AG04450 (cell line): ENCODE measurements around the gene OLFML1. TPM values are rescaled to one million over a fixed set of nuclear protein-coding genes. Genes with fewer than 3 reads are reported as not detected.

Experiments used
- CTCF ChIA-PET: fragments of 300-600, 350-600 bp; formaldehyde crosslinking; extraction: SDS; loops from one replicate; lab custom pipeline; 2022; ENCODE audit warnings: antibody characterized with exemption, inconsistent platforms; lab: Charles Lee
- POLR2A ChIA-PET: fragments of 350-600 bp; formaldehyde crosslinking; extraction: SDS; loops from one replicate; lab custom pipeline; 2021; ENCODE audit warnings: antibody characterized with exemption, inconsistent platforms; lab: Yijun Ruan, JAX
- DNase-seq: peaks from one replicate; pipeline ENCODE4 v3.0.0-alpha.2; 2011; ENCODE audit warnings: low read depth, low spot score
- H3K27ac ChIP-seq: one replicate; pipeline ENCODE4 v1.5.1; 2012; ENCODE audit warnings: low read depth, low read length, control low read depth
- H3K27me3 ChIP-seq: one replicate; pipeline ENCODE4 v1.6.0; 2012; ENCODE audit warnings: low read length; ENCODE audit not compliant: control insufficient read depth, insufficient read depth
- H3K4me3 ChIP-seq: 2 replicates; pipeline ENCODE4 v1.5.1; 2011; ENCODE audit warnings: mild to moderate bottlenecking, low read depth, low read length, control low read depth
- H3K9me3 ChIP-seq: 2 replicates; pipeline ENCODE4 v1.5.1; 2012; ENCODE audit warnings: low read length; ENCODE audit not compliant: control insufficient read depth, insufficient read depth
- polyA plus RNA-seq: library from polyadenylated mRNA; depleted of rRNA; stranded (reverse); fragments of >200 nt; gene quantifications from 2 replicates; pipeline ENCODE4 v1.2.3, GENCODE V29; 2011
- TF ChIP-seq, protein P1 (sequence below): IDR thresholded peaks from 2 replicates; pipeline ENCODE4 v1.5.1; 2011; ENCODE audit warnings: low read depth, low read length, control low read depth, inconsistent platforms

The OLFML1 gene
- polyA plus RNA-seq, 1 experiment: 0.21 TPM

DNA sequence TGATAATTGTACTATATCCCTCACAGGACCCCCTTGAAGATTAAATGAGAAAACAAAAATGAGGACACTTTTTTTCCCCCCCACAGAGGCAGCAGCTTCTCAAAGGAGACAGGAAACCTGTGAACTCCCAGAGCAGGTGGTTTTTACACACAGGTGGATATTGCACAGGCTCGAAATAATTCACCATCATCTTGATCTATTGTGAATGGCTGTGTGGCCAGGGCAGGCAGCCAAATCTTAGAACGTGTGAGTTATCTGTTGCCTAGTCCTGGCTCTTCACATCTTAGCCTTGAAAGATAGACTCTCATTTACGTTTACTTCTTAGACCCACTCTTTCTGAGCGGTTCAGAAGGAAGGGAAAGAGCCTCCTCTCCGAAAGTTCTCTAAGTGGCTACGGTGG, 52.0 kb downstream of the OLFML1 start:
- H3K27ac ChIP-seq: no peak overlapping the region

DNA sequence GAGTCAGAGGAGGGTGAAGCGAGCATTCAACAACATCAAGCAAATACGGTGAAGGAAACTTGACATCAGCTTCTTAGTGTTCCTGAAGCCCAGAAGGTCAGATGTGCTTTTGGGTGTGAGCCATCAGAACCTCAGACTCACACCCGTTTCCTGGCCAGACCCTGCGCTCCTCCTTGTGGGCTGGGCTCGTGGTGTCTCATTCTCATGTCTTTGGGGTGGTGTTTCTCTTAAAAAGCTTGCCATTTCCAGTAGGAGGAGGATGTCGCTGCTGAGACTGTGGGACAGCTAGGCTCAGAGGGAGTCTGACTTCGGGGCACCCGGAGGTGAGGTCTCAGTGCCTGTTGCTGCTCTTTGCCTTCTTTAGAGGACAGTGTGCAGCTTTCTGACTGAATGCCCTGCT, 52.7 kb downstream of the OLFML1 start:
- DNase-seq: no peak
- TF ChIP-seq, protein P1, sequence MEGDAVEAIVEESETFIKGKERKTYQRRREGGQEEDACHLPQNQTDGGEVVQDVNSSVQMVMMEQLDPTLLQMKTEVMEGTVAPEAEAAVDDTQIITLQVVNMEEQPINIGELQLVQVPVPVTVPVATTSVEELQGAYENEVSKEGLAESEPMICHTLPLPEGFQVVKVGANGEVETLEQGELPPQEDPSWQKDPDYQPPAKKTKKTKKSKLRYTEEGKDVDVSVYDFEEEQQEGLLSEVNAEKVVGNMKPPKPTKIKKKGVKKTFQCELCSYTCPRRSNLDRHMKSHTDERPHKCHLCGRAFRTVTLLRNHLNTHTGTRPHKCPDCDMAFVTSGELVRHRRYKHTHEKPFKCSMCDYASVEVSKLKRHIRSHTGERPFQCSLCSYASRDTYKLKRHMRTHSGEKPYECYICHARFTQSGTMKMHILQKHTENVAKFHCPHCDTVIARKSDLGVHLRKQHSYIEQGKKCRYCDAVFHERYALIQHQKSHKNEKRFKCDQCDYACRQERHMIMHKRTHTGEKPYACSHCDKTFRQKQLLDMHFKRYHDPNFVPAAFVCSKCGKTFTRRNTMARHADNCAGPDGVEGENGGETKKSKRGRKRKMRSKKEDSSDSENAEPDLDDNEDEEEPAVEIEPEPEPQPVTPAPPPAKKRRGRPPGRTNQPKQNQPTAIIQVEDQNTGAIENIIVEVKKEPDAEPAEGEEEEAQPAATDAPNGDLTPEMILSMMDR: no peak

More for the DNA sequence above, 52.0 kb downstream of the OLFML1 start:
- CTCF ChIA-PET: no interaction called here
- H3K9me3 ChIP-seq: no peaks in the 10 kb centered on the region
- H3K27me3 ChIP-seq: peaks cover 2% of the 10 kb centered on the region
- TF ChIP-seq, protein P1: no peak
- no peak for DNase-seq
- POLR2A ChIA-PET: no interaction called here
- H3K4me3 ChIP-seq: no peak overlapping the region

DNA sequence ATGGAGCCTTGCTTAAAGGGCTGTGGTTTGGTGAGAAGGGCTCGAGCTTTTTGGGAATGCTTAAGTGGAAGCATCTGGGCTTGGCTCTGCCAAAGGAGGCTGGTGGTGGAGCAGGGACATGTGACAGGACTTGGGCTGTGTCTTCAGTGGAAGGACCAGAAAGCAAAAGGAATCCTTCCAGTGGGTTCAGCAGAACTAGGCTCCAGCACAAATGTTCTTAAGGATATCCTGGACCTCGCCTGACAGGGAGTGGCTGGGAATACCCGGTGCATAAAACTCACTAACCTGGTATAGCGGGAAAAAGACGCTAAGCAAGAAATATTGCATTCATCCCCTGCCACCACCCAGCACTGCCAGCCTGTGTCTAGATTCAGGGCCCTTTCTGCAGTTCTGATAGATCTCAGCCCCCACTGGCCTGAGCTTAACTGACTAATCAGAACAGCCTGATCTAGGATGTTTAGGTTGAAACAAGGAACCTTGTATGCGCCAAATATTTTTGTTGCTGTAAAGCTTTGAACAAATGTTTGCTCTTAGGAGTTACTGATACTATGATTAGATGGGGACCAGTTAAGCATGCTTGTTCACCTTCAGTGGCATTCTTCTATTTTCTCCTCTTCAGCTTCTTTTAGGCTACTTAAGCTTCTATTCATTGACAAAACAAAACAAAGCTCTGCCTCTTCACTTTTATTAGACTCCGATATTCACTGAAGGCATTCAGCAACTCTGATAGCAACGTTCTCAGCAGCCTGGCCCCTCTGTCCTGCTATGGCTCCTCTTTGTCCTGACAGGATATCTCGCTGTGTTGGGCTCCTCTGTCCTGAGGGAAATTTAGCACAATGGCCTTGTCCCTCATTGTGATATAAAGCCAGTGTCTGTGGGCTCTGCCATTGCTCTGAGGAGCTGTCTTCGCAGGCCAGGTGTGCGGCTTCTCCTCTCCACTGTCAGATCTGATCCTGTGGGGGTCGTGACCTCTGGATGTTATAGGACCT, 53.5 kb downstream of the OLFML1 start:
- no peak for DNase-seq
- POLR2A ChIA-PET: no interaction called here
- CTCF ChIA-PET: no interaction called here
- Histone ChIP-seq H3K9me3 (no peaks in the 10 kb centered on the region), H3K27me3 (peaks cover 2% of the 10 kb centered on the region), H3K4me3 (no peak overlapping the region), H3K27ac (no peak overlapping the region)
- TF ChIP-seq, protein P1: no peak

More for the DNA sequence above, 52.7 kb downstream of the OLFML1 start:
- Histone ChIP-seq H3K27me3 (peaks cover 2% of the 10 kb centered on the region), H3K9me3 (no peaks in the 10 kb centered on the region), H3K27ac (no peak overlapping the region), H3K4me3 (no peak overlapping the region)
- CTCF ChIA-PET: no interaction called here
- POLR2A ChIA-PET: no interaction called here

DNA sequence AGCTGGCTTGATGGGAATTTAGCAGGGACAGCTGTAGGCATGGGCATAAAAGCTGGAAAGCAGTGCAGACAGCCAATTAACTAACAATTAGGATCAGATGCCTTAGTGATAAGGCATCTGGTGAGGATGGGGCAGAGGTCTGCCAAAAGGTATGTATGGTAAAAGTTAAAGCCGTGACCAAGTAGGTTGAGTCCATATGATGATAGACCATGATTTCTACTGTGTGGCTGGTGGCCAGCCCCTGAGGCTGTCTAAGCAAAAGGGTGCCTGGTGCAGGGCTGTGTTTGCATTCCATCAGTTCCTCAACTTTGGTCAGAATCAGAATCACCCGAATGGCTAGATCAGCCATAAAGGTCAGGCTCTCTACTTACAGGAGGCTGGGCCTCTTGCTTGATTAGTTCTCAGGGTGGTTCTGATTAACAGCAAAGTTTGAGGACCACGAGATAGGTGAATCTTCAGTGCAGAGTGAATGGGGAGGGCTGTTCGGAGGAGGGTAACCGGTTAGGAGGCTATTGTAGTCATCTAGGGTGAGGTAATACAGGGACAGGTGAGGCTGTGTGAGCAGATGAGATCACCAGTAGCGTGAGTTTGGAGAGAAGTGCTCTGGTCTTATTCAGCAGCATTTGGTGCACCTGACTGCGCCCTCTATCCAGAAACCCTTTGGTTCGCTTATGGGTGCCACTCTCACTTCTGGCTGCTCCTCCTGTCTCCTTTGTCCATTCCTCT, 55.7 kb downstream of the OLFML1 start:
- POLR2A ChIA-PET: no interaction called here
- no peaks in the 10 kb centered on the region for H3K9me3 ChIP-seq
- H3K27me3 ChIP-seq: peaks cover 2% of the 10 kb centered on the region
- no peak for DNase-seq
- H3K4me3 ChIP-seq: no peak overlapping the region
- no peak overlapping the region for H3K27ac ChIP-seq
- CTCF ChIA-PET: interaction anchor here (1.1 to 1.6 kb wide), 2 partner anchors 30 to 116 kb away, joined by 3 read pairs; no protein-coding TSS in a partner anchor
- TF ChIP-seq, protein P1: no peak
